Heart left ventricle (tissue), 16 donors: Measurements from ENCODE around the gene ADGRA1. TPM values are rescaled to one million over a fixed set of nuclear protein-coding genes. Genes with fewer than 3 reads are reported as not detected.

Experiments
- ATAC-seq, 4 donors: fragments of 200-7000 bp; cut with Tn5 transposase; one replicate each; pipeline ENCODE4 v1.9.1; 2020 to 2022; ENCODE audit warnings: moderate library complexity in 4 of 4, mild to moderate bottlenecking in 3 of 4, moderate number of reproducible peaks in 1 of 4
- DNase-seq, 5 donors: peaks; one replicate each; pipeline ENCODE4 v3.0.0-alpha.2; 2020
- H3K27ac ChIP-seq, 12 donors: fragments of 200-600 bp; sonication (generic) in 4 of 12; one replicate each; pipeline versions ENCODE4 v1.5.0 to v1.8.0; 2016 to 2022; ENCODE audit warnings: mild to moderate bottlenecking in 2 of 12
- H3K27me3 ChIP-seq, 9 donors: fragments of 200-600 bp; sonication (generic) in 2 of 9; one replicate each; pipeline versions ENCODE4 v1.5.1 to v1.8.0; 2016 to 2022; ENCODE audit warnings: mild to moderate bottlenecking in 3 of 9
- H3K36me3 ChIP-seq, 9 donors: fragments of 200-600 bp; sonication (generic) in 2 of 9; one replicate each; pipeline versions ENCODE4 v1.5.0 to v1.8.0; 2018 to 2022; ENCODE audit warnings: mild to moderate bottlenecking in 2 of 9
- H3K4me1 ChIP-seq, 12 donors: fragments of 200-600 bp; sonication (generic) in 4 of 12; one replicate each; pipeline versions ENCODE4 v1.5.0 to v1.8.0; 2016 to 2022; ENCODE audit warnings: mild to moderate bottlenecking in 3 of 12
- H3K4me3 ChIP-seq, 12 donors: fragments of 200-600 bp; sonication (generic) in 4 of 12; one replicate each; pipeline versions ENCODE4 v1.5.0 to v1.8.0; 2017 to 2022; ENCODE audit warnings: mild to moderate bottlenecking in 9 of 12, moderate library complexity in 4 of 12
- H3K9me3 ChIP-seq, 12 donors: fragments of 200-600 bp; sonication (generic) in 4 of 12; one replicate each; pipeline versions ENCODE4 v1.5.0 to v1.8.0; 2016 to 2022; ENCODE audit warnings: mild to moderate bottlenecking in 1 of 12
- POLR2A ChIP-seq, 2 donors: fragments of 450-650 bp; IDR thresholded peaks; one replicate each; pipeline ENCODE4 v1.6.1; 2017; ENCODE audit warnings: antibody characterized with exemption in 2 of 2, mild to moderate bottlenecking in 2 of 2, moderate library complexity in 2 of 2
- WGBS, 4 donors: extraction: QIAGEN DNeasy Blood & Tissue Kit in 2 of 4; methylation state at CpG; one replicate each; pipeline versions ENCODE4 v1.1.5 to v1.1.7; 2013 to 2018; 5-methylcytosine and 5-hydroxymethylcytosine counted together
- intact Hi-C, 10 donors: fragments of 100-400 bp; cut with DNase I; formaldehyde crosslinking; loops; one replicate each; pipeline versions ENCODE4 v1.11.1 to v1.14.2; 2022
- polyA plus RNA-seq, 2 donors: library from polyadenylated mRNA; stranded (reverse); fragments of 200-250 nt; gene quantifications; one replicate each; pipeline ENCODE4 v1.2.3, GENCODE V29; 2013
- total RNA-seq, 9 donors: library from RNA; depleted of rRNA in 2 of 9; stranded (reverse); fragments of >200 nt in 2 of 9; fragmentation: NEBNext Ultra II Directional in 3 of 9; extraction: Animal tissue kit (Norgen Biotek cat#: 25700) in 3 of 9; gene quantifications; one replicate each; pipeline versions ENCODE4 v1.1.0 to v1.2.4, GENCODE V29; 2016 to 2023
- TF ChIP-seq, protein P1 (sequence below), 12 donors: fragments of 200-600 bp; sonication (generic) in 4 of 12; IDR thresholded peaks; one replicate each; pipeline versions ENCODE4 v1.5.0 to v1.8.0; 2018 to 2022; ENCODE audit warnings: antibody characterized with exemption in 12 of 12, mild to moderate bottlenecking in 5 of 12
- donor health status: ischemic (EF 13 %, LVEDD 7.1; RV severe dilation, severe dysfunction).
- donor health status: healthy with polysubstance abuse.
- donor health status: DM: no; HTN: yes; CAD: no.
- donor health status: DM: no; HTN: no; CAD: no.
- donor health status: ischemic (EF 25% LVEDD 6.9; RV normal size, moderate dysfunction).
- donor health status: ischemic (EF 25% LVEDD 5.7; RV mildly dilated, moderate dysfunction).
- donor health status: healthy.
- donor health status: DM: yes; HTN: yes; CAD: no.
- donor health status: ischemic (EF 35%, LVEDD 5.7; RV mildly dilated, moderate dysfunction).
- donor health status: nonischemic (EF 11% LVEDD 7.7; RV severe dilation, severe dysfunction).
- donor health status: DM: yes; HTN: yes; CAD: no.
- donor health status: PGD.
- donor health status: ischemic (EF 29% LVEDD 5.4; RV normal size, mild dysfunction).
- donor health status: nonischemic (EF 23%, LVEDD 6.1; RV moderate dilation, normal function).

The ADGRA1 gene
- total and polyA plus RNA-seq, 11 donors: 0.03 to 0.19 (median 0.13) TPM; not detected in 8

DNA sequence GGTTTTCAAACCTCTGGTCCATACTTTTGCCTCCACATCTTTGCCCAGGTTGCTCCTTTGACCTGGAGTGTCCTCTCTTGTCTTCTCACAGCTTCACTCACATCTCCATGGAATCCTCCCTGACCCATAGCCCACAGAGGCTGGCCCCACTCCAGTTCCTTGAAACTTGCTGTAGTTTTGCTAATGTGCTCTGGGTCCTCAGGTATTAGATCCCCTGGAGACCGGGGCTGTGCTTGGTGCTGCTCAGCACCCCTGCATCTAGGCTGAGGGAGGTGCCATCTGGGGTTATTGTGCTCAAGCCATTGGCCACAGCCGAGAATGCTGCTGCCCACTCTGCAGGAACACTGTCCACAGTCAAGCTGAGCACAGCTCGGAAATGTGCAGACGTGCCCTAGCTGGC is 88.8 kb downstream of the ADGRA1 start:
- Histone ChIP-seq H3K27me3 (peaks cover 0 to 26% (median 4%) of the 10 kb centered on the region in 9 donors), H3K36me3 (no peaks in the 10 kb centered on the region), H3K4me3 (no peak overlapping the region), H3K9me3 (no peaks in the 10 kb centered on the region), H3K27ac (no peak overlapping the region), H3K4me1 (no peaks in the 10 kb centered on the region)
- 83 to 95% (median 90%) methylated on average over 2 to 4 of the region's 4 CpGs for WGBS, 4 donors
- no peak for ATAC-seq
- intact Hi-C loops: no loop called here
- no peak for TF ChIP-seq POLR2A (IDR thresholded peaks at IDR 0.05)
- TF ChIP-seq, protein P1, sequence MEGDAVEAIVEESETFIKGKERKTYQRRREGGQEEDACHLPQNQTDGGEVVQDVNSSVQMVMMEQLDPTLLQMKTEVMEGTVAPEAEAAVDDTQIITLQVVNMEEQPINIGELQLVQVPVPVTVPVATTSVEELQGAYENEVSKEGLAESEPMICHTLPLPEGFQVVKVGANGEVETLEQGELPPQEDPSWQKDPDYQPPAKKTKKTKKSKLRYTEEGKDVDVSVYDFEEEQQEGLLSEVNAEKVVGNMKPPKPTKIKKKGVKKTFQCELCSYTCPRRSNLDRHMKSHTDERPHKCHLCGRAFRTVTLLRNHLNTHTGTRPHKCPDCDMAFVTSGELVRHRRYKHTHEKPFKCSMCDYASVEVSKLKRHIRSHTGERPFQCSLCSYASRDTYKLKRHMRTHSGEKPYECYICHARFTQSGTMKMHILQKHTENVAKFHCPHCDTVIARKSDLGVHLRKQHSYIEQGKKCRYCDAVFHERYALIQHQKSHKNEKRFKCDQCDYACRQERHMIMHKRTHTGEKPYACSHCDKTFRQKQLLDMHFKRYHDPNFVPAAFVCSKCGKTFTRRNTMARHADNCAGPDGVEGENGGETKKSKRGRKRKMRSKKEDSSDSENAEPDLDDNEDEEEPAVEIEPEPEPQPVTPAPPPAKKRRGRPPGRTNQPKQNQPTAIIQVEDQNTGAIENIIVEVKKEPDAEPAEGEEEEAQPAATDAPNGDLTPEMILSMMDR (IDR thresholded peaks at IDR 0.05): no peak
- no peak for DNase-seq

DNA sequence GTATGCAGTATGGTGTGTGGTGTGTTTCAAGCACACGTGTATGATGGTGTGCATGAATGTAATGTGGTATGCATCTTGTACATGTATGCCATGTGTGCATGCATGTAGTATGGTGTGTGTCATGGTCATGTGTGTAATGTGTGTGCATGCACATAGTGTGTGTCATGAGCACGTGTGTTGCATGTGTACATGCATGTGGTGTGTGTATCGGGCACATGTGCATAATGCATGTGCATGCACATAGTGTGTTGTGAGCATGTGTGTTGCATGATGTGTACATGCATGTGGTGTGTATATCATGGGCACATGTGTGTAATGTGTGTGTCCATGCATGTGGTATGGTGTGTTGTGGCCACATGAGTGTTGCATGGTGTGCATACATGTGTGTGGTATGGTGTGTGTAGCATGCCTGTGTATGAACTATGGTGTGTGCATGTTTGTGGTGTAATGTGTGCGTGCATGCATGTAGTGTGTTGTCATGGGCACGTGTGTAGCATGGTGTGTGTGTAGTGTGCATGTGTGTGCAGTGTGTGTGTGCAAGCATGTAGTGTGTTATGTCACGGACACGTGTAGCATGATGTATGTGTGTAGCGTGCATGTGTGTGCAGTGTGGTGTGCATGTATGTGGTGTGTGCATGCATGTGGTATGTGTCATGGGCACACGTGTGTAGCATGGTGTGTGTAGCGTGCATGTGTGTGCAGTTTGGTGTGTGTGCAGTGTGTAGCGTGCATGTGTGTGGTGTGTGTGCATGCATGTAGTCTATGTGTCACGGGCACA is 89.8 kb downstream of the ADGRA1 start:
- no peak overlapping the region for H3K4me3 ChIP-seq
- TF ChIP-seq, protein P1 (IDR thresholded peaks at IDR 0.05): no peak
- no peak for TF ChIP-seq POLR2A (IDR thresholded peaks at IDR 0.05)
- H3K36me3 ChIP-seq: no peaks in the 10 kb centered on the region
- peaks cover 0 to 25% (median 4%) of the 10 kb centered on the region in 9 donors for H3K27me3 ChIP-seq
- WGBS, 4 donors: 89 to 95% (median 93%) methylated on average over 12 of the region's 12 CpGs
- no peak overlapping the region for H3K27ac ChIP-seq
- H3K9me3 ChIP-seq: no peaks in the 10 kb centered on the region
- H3K4me1 ChIP-seq: no peaks in the 10 kb centered on the region
- DNase-seq: no peak
- intact Hi-C loops: no loop called here
- no peak for ATAC-seq

DNA sequence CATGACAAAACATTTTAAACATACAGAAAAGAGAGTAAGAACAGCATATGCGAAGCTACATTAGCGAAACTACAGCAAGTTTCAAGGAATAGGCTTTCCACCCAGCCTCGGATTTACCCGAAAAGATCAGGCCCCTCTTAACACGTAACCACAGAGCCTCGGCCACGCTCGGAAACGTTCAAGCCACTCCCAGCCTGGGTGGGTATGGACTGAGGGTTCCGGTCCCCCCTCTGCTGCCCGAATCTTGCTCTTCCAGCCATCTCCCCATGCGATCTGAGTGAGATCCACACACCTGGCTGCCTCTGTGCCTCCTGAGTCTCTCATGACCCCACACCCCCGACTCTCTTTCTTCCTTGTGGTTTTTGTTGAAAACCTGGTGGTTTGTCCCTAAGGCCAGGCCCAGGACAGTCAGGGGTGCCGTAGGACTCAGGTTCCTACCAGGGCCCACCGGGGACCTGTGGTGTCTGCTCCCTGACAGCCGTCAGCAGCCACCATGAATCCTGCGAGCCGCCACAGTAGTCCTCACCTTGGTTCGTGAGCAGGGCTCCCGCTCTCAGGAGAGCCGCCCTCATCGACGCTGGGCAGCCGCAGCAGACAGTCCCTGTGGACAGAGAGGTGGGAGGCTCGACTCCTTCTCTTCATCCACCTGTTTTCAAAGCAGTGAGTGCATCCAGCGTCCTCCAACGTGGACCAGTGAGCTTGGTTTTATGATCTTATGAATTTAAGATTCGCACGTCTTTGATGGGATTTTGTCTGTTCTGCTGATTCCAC is 90.8 kb downstream of the ADGRA1 start:
- Histone ChIP-seq H3K27ac (no peak overlapping the region), H3K4me1 (no peaks in the 10 kb centered on the region), H3K27me3 (peaks cover 0 to 23% (median 4%) of the 10 kb centered on the region in 9 donors), H3K4me3 (no peak overlapping the region), H3K36me3 (no peaks in the 10 kb centered on the region), H3K9me3 (no peaks in the 10 kb centered on the region)
- ATAC-seq (no peak), DNase-seq (peak in 1 of 5 donors; percentile 17)
- 88 to 93% (median 92%) methylated on average over 29 of the region's 29 CpGs for WGBS, 4 donors
- TF ChIP-seq, protein P1 (IDR thresholded peaks at IDR 0.05): no peak
- TF ChIP-seq POLR2A (IDR thresholded peaks at IDR 0.05): no peak
- intact Hi-C loops: no loop called here

DNA sequence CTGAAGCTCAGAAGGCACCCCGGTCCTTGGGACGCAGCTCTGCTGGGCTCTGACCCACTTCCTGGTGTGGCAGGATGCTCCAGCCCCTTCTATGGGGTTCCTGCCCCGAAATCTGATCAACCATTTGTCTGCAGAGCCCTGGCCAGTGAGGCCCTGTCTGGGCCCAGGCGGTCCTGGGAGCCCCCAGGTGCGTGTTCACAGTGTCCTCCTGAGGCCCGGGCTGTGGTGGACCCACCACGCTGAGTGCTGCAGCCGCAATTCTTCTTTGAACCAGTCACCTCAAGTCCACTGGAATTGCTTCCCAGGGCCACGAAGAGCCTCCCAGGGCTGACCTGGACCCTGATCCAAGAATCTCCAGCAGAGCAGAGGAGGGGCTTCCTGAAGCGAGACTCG is 91.4 kb downstream of the ADGRA1 start:
- TF ChIP-seq, protein P1 (IDR thresholded peaks at IDR 0.05): no peak
- TF ChIP-seq POLR2A (IDR thresholded peaks at IDR 0.05): no peak
- Histone ChIP-seq H3K4me3 (no peak overlapping the region), H3K4me1 (no peaks in the 10 kb centered on the region), H3K9me3 (no peaks in the 10 kb centered on the region), H3K36me3 (no peaks in the 10 kb centered on the region), H3K27me3 (peaks cover 0 to 20% (median 4%) of the 10 kb centered on the region in 9 donors), H3K27ac (no peak overlapping the region)
- WGBS, 4 donors: 75 to 93% (median 79%) methylated on average over 10 to 11 of the region's 11 CpGs
- ATAC-seq (no peak), DNase-seq (no peak)
- intact Hi-C loops: no loop called here
